GM06990 (cell line): Measurements from ENCODE around the gene WDR36.

ENCODE experiments used
- DNase-seq: peaks from one replicate; pipeline ENCODE4 v3.0.0-alpha.2; 2011; ENCODE audit not compliant: insufficient read length; ENCODE audit errors: extremely low read depth
- H3K27me3 ChIP-seq: replicated peaks from 2 replicates; pipeline ENCODE4 v1.6.0; 2011; ENCODE audit warnings: low read length; ENCODE audit not compliant: control insufficient read depth, insufficient read depth
- H3K36me3 ChIP-seq: 2 replicates; pipeline ENCODE4 v1.5.1; 2011; ENCODE audit warnings: low read length; ENCODE audit not compliant: control insufficient read depth, insufficient read depth
- H3K4me3 ChIP-seq: replicated peaks from 2 replicates; pipeline ENCODE4 v1.5.1; 2011; ENCODE audit warnings: low read depth, mild to moderate bottlenecking, control low read depth, low read length
- CTCF ChIP-seq: IDR thresholded peaks from 2 replicates; pipeline ENCODE4 v1.5.1; 2011; ENCODE audit warnings: low read length, control low read depth, mild to moderate bottlenecking, inconsistent platforms; ENCODE audit not compliant: insufficient read depth, poor library complexity, severe bottlenecking

WDR36 gene

GRCh38 chr5:111071413-111071812, 20.7 kb upstream of the WDR36 start, which contains the start of gene TSLP:
Gene TSLP, plus strand, starts transcription at chr5:111071713. Its CDS starts 178 bp downstream, at chr5:111071891.
- Histone ChIP-seq H3K36me3 (no peaks in the 10 kb centered on the region), H3K27me3 (peaks cover 8% of the 10 kb centered on the region), H3K4me3 (no peak within 1 kb of the TSS)
- TF ChIP-seq CTCF: no peak
- no peak for DNase-seq

GRCh38 chr5:111072949-111073682, 19.0 kb upstream of the WDR36 start:
- peak; percentile 30 for DNase-seq
- Histone ChIP-seq H3K27me3 (peaks cover 8% of the 10 kb centered on the region), H3K4me3 (peak overlapping the region; percentile 67), H3K36me3 (no peaks in the 10 kb centered on the region)
- TF ChIP-seq CTCF: peak; percentile 8

- no peak for TF ChIP-seq CTCF
- peaks cover 8% of the 10 kb centered on the region for H3K27me3 ChIP-seq
- H3K4me3 ChIP-seq: no peak overlapping the region
- no peak for DNase-seq
- no peaks in the 10 kb centered on the region for H3K36me3 ChIP-seq
Measured at GRCh38 chr5:111074244-111074643, 17.9 kb upstream of the WDR36 start.

GRCh38 chr5:111075520-111075919, 16.6 kb upstream of the WDR36 start:
- Histone ChIP-seq H3K4me3 (no peak overlapping the region), H3K36me3 (no peaks in the 10 kb centered on the region), H3K27me3 (peaks cover 1% of the 10 kb centered on the region)
- DNase-seq: no peak
- TF ChIP-seq CTCF: no peak

GRCh38 chr5:111076091-111076490, 16.1 kb upstream of the WDR36 start:
- DNase-seq: no peak
- TF ChIP-seq CTCF: no peak
- Histone ChIP-seq H3K27me3 (no peaks in the 10 kb centered on the region; the same call in 1 of the 2 replicates), H3K4me3 (no peak overlapping the region), H3K36me3 (no peaks in the 10 kb centered on the region)
